Osteoblast (primary cell): ENCODE data around the gene TBC1D19. TPM values are rescaled to one million over a fixed set of nuclear protein-coding genes. Genes with fewer than 3 reads are reported as not detected.

Source experiments
- DNase-seq: peaks from one replicate; pipeline ENCODE4 v3.0.0; 2011; ENCODE audit warnings: low spot score, mixed read lengths; ENCODE audit not compliant: insufficient read length; ENCODE audit errors: missing footprints
- H2AFZ ChIP-seq: 2 replicates; pipeline ENCODE4 v1.6.0; 2011; ENCODE audit warnings: mild to moderate bottlenecking, low read length
- H3K27ac ChIP-seq: 2 replicates; pipeline ENCODE4 v1.5.1; 2011; ENCODE audit warnings: mild to moderate bottlenecking, low read depth, low read length, moderate library complexity
- H3K27me3 ChIP-seq: 2 replicates; pipeline ENCODE4 v1.6.0; 2012; ENCODE audit warnings: mild to moderate bottlenecking, control low read depth, inconsistent platforms, low read length, moderate library complexity; ENCODE audit not compliant: insufficient read depth
- H3K36me3 ChIP-seq: 2 replicates; pipeline ENCODE4 v1.5.1; 2011; ENCODE audit warnings: mild to moderate bottlenecking, low read length, control low read depth, moderate library complexity; ENCODE audit not compliant: insufficient read depth
- H3K4me1 ChIP-seq: 2 replicates; pipeline ENCODE4 v1.5.1; 2011; ENCODE audit warnings: mild to moderate bottlenecking, low read length, control low read depth, moderate library complexity; ENCODE audit not compliant: insufficient read depth
- H3K4me2 ChIP-seq: 2 replicates; pipeline ENCODE4 v1.6.0; 2011; ENCODE audit warnings: mild to moderate bottlenecking, low read length; ENCODE audit not compliant: insufficient read depth
- H3K4me3 ChIP-seq: fragments of 200-600 bp; sonication (generic); 3 replicates; pipeline ENCODE4 v1.5.1; 2012; ENCODE audit warnings: mild to moderate bottlenecking, low read length, inconsistent platforms; ENCODE audit not compliant: insufficient read depth
- H3K79me2 ChIP-seq: 2 replicates; pipeline ENCODE4 v1.6.0; 2012; ENCODE audit warnings: mild to moderate bottlenecking, low read length, control low read depth, inconsistent platforms; ENCODE audit not compliant: insufficient read depth
- H3K9me3 ChIP-seq: 2 replicates; pipeline ENCODE4 v1.5.1; 2011; ENCODE audit warnings: low read depth, low read length, control low read depth
- H4K20me1 ChIP-seq: 2 replicates; pipeline ENCODE4 v1.6.0; 2012; ENCODE audit warnings: mild to moderate bottlenecking, low read length, control low read depth; ENCODE audit not compliant: insufficient read depth
- CTCF ChIP-seq: IDR thresholded peaks from 2 replicates; pipeline ENCODE4 v1.5.1; 2011; ENCODE audit warnings: mild to moderate bottlenecking, low read depth, low read length, moderate library complexity; ENCODE audit errors: extremely low read depth
- total RNA-seq: library from RNA; depleted of rRNA; stranded (reverse); fragments of >200 nt; gene quantifications from 2 replicates; pipeline ENCODE4 v1.2.3, GENCODE V29; 2012

Gene TBC1D19
- total RNA-seq, 1 donor: 56.1 TPM

GRCh38 chr4:26729027-26729426 lies 145.1 kb downstream of the TBC1D19 start:
- no peak for TF ChIP-seq CTCF
- no peak for DNase-seq
- no peaks in the 10 kb centered on the region for H4K20me1 ChIP-seq
- H3K4me1 ChIP-seq: no peaks in the 10 kb centered on the region
- peaks cover 28% of the 10 kb centered on the region for H3K36me3 ChIP-seq
- H3K4me3 ChIP-seq: no peak overlapping the region
- no peak overlapping the region for H3K27ac ChIP-seq
- H3K9me3 ChIP-seq: no peaks in the 10 kb centered on the region
- no peak overlapping the region for H3K4me2 ChIP-seq
- no peak overlapping the region for H2AFZ ChIP-seq
- no peaks in the 10 kb centered on the region for H3K27me3 ChIP-seq
- no peaks in the 10 kb centered on the region for H3K79me2 ChIP-seq

GRCh38 chr4:26729547-26729946 lies 145.7 kb downstream of the TBC1D19 start:
- DNase-seq: no peak
- H3K36me3 ChIP-seq: peaks cover 28% of the 10 kb centered on the region
- H3K27me3 ChIP-seq: no peaks in the 10 kb centered on the region
- H3K4me2 ChIP-seq: no peak overlapping the region
- H4K20me1 ChIP-seq: no peaks in the 10 kb centered on the region
- TF ChIP-seq CTCF: no peak
- no peaks in the 10 kb centered on the region for H3K9me3 ChIP-seq
- no peak overlapping the region for H3K4me3 ChIP-seq
- no peaks in the 10 kb centered on the region for H3K4me1 ChIP-seq
- no peaks in the 10 kb centered on the region for H3K79me2 ChIP-seq
- no peak overlapping the region for H2AFZ ChIP-seq
- H3K27ac ChIP-seq: no peak overlapping the region

GRCh38 chr4:26731351-26732035 lies 147.6 kb downstream of the TBC1D19 start:
- Histone ChIP-seq H2AFZ (no peak overlapping the region), H3K27me3 (no peaks in the 10 kb centered on the region), H3K4me2 (no peak overlapping the region), H3K9me3 (no peaks in the 10 kb centered on the region), H3K36me3 (peaks cover 16% of the 10 kb centered on the region), H3K27ac (no peak overlapping the region), H3K4me1 (no peaks in the 10 kb centered on the region), H3K4me3 (no peak overlapping the region), H3K79me2 (no peaks in the 10 kb centered on the region), H4K20me1 (no peaks in the 10 kb centered on the region)
- no peak for TF ChIP-seq CTCF
- DNase-seq: peak; percentile 32

- Histone ChIP-seq H3K4me1 (no peaks in the 10 kb centered on the region), H3K36me3 (peaks cover 16% of the 10 kb centered on the region)
- TF ChIP-seq CTCF: no peak
Observed at GRCh38 chr4:26732356-26732755, 148.5 kb downstream of the TBC1D19 start.

More at GRCh38 chr4:26732356-26732755, 148.5 kb downstream of the TBC1D19 start:
- H3K27me3 ChIP-seq: no peaks in the 10 kb centered on the region
- DNase-seq: no peak
- H3K27ac ChIP-seq: no peak overlapping the region
- H4K20me1 ChIP-seq: no peaks in the 10 kb centered on the region
- H3K4me2 ChIP-seq: no peak overlapping the region
- no peak overlapping the region for H2AFZ ChIP-seq
- H3K79me2 ChIP-seq: no peaks in the 10 kb centered on the region
- no peak overlapping the region for H3K4me3 ChIP-seq
- H3K9me3 ChIP-seq: no peaks in the 10 kb centered on the region
